D721Med (cell line): Measurements from ENCODE around the gene SBSN.

Source experiments
- DNase-seq: peaks from one replicate; pipeline ENCODE4 v3.0.0; 2011; ENCODE audit warnings: low spot score; ENCODE audit not compliant: insufficient read length
- FAIRE-seq: peaks from 2 replicates; lab custom pipeline; 2011; peaks lifted over from hg19 to GRCh38; lab: Jason Lieb, UNC
- CTCF ChIP-seq: IDR thresholded peaks from 2 replicates; pipeline ENCODE4 v1.5.1; 2012; ENCODE audit warnings: mild to moderate bottlenecking, control low read depth; ENCODE audit not compliant: insufficient read depth; ENCODE audit errors: missing control alignments

The SBSN gene

GRCh38 chr19:35545855-35546381 lies 17.8 kb upstream of the SBSN start:
- no peak for FAIRE-seq
- no peak for DNase-seq
- TF ChIP-seq CTCF, result no peak

GRCh38 chr19:35545001-35545854 lies 17.1 kb upstream of the SBSN start, which contains the start of gene TMEM147:
TMEM147 (plus strand) TSS chr19:35545626; CDS start chr19:35545740, 114 bp downstream.
- TF ChIP-seq CTCF, result no peak
- DNase-seq (peak; percentile 100), FAIRE-seq (no peak)

GRCh38 chr19:35544110-35544802 lies 16.1 kb upstream of the SBSN start:
- FAIRE-seq, result no peak
- no peak for DNase-seq
- no peak for TF ChIP-seq CTCF

- no peak for TF ChIP-seq CTCF
- no peak for FAIRE-seq
- DNase-seq, result no peak
These were observed 15.4 kb upstream of the SBSN start for GRCh38 chr19:35543280-35544109.

- TF ChIP-seq CTCF, result no peak
- no peak for DNase-seq
- FAIRE-seq, result no peak
These were observed 14.1 kb upstream of the SBSN start for GRCh38 chr19:35542209-35542608.

GRCh38 chr19:35540356-35540927 lies 12.3 kb upstream of the SBSN start:
- DNase-seq (no peak), FAIRE-seq (no peak)
- TF ChIP-seq CTCF, result no peak
